D341Med (cell line): ENCODE results near the gene SENP1.

Source experiments
- DNase-seq: peaks from one replicate; pipeline ENCODE4 v3.0.0; 2012; ENCODE audit warnings: low spot score

SENP1 gene

GRCh38 chr12:48000878-48001504, 104.9 kb downstream of the SENP1 start:
- peak; percentile 70 for DNase-seq

DNA sequence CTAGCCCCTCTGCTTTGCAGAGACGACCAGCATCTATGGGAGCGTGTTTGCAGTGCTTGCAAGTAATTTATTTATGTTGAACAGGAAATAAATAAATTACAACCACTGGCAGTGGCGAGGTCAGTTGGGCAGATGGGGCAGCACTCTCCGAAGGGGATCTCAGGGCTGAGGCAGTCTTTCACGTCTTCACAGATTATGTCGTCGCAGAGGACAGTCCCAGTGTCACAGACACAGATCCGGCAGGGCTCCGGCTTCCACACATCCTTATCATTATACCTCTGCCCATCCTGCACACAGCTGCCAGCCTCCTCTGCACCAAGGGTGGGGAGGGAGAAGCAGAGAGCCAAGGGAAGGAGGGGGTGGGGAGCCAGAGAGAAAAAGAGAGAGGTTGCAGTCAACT, 106.1 kb downstream of the SENP1 start:
- DNase-seq = no peak

- DNase-seq = no peak
Measured at GRCh38 chr12:47997321-47997720, 108.6 kb downstream of the SENP1 start.

DNA sequence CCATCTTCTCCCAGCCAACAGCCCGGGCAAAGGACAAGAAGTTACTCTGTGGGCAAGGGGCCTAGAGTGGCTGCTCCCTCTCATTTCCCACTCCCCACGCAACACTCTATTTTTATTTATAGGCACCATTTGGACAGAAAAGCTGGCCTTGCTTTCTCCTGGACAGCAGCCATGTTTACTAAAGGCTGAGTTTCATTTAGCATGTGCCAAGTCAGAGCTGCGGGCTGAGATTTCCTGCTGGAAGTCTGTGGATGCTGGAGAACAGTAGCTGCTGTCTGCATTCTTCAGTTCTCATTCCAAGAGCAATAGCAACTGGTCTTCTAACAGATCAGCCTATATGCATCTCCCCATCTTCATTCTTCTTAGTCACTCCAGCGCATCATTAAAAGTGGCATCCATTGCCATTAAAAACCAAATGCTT, 109.9 kb downstream of the SENP1 start:
- DNase-seq = no peak

- no peak for DNase-seq
Measured at GRCh38 chr12:47993491-47993890, 112.4 kb downstream of the SENP1 start.
